Measurements from ENCODE around the gene ZNF611. TPM values are rescaled to one million over a fixed set of nuclear protein-coding genes. Genes with fewer than 3 reads are reported as not detected.

The ZNF611 gene
- polyA plus RNA-seq, 2 of the 4 experiments (the other 2 are of a cell fraction) = 4.1 to 5.6 TPM

- FAIRE-seq (no peak), ATAC-seq (no peak), DNase-seq (ENCODE audit: low read depth in 1 of 2, low spot score in 1 of 2) (no peak)
- Histone ChIP-seq H3K27ac (no peak overlapping the region), H3K9me3 (peaks cover 51% of the 10 kb centered on the region), H3K4me2 (no peak overlapping the region), H3K4me1 (no peaks in the 10 kb centered on the region), H3K4me3 (no peak overlapping the region)
- TF ChIP-seq CHD4 (IDR thresholded peaks at IDR 0.05; ENCODE audit: borderline replicate concordance) = no peak
- no peak for TF ChIP-seq BHLHE40 (IDR thresholded peaks at IDR 0.05; ENCODE audit: low read depth, low read length)
- no peak for TF ChIP-seq EHMT2 (IDR thresholded peaks at IDR 0.05; ENCODE audit: low read depth)
- TF ChIP-seq SMC3 (IDR thresholded peaks at IDR 0.05) = no peak
- 2% methylated on average over 4 of the region's 4 CpGs for WGBS (ENCODE audit: missing lambda C conversion rate)
- ChIA-PET POLR2A (no interaction called here), CTCF (interaction anchor here (0.5 kb wide), 1 partner anchor 374 kb away, joined by 4 read pairs; no protein-coding TSS in a partner anchor)
Measured at GRCh38 chr19:52653161-52653560, 81.7 kb downstream of the ZNF611 start.

Other genes with a start within 250 kb of the ZNF611 start
- gene ZNF808, start 207.4 kb downstream of the ZNF611 start, polyA plus RNA-seq (2011; rRNA removed) = 0.45 TPM in 2 replicates
- 0.04 to 0.26 TPM (median 0.22 TPM) in 3 replicates for gene ZNF808, start 207.4 kb downstream of the ZNF611 start, polyA plus RNA-seq (2017; fragmentation: RNase III; extraction: RNeasy Plus Mini Kit Qiagen cat#74134 plus additional on column Dnase treatment)
- 0.32 and 0.45 TPM in 2 replicates for gene ZNF701, start 164.8 kb downstream of the ZNF611 start, polyA plus RNA-seq (2011; rRNA removed)
- 0.12 to 0.28 TPM (median 0.21 TPM) in 3 replicates for gene ZNF701, start 164.8 kb downstream of the ZNF611 start, polyA plus RNA-seq (2017; fragmentation: RNase III; extraction: RNeasy Plus Mini Kit Qiagen cat#74134 plus additional on column Dnase treatment)
- 0.16 and 0.39 TPM in 2 replicates for gene ZNF83, start 96.7 kb downstream of the ZNF611 start, polyA plus RNA-seq (2011; rRNA removed)
- gene ZNF83, start 96.7 kb downstream of the ZNF611 start, polyA plus RNA-seq (2017; fragmentation: RNase III; extraction: RNeasy Plus Mini Kit Qiagen cat#74134 plus additional on column Dnase treatment) = 0.03 to 0.16 TPM (median 0.09 TPM) in 3 replicates
- 0.48 and 0.61 TPM in 2 replicates for gene ZNF600, start 51.7 kb upstream of the ZNF611 start, polyA plus RNA-seq (2011; rRNA removed)
- gene ZNF600, start 51.7 kb upstream of the ZNF611 start, polyA plus RNA-seq (2017; fragmentation: RNase III; extraction: RNeasy Plus Mini Kit Qiagen cat#74134 plus additional on column Dnase treatment) = 0.07 to 0.47 TPM (median 0.08 TPM) in 3 replicates
- gene ZNF28, start 86.6 kb upstream of the ZNF611 start, polyA plus RNA-seq (2011; rRNA removed) = 2.6 and 4.0 TPM in 2 replicates
- 0.76 to 1.3 TPM (median 1.3 TPM) in 3 replicates for gene ZNF28, start 86.6 kb upstream of the ZNF611 start, polyA plus RNA-seq (2017; fragmentation: RNase III; extraction: RNeasy Plus Mini Kit Qiagen cat#74134 plus additional on column Dnase treatment)
- 1.6 and 1.7 TPM in 2 replicates for gene ZNF468, start 122.6 kb upstream of the ZNF611 start, polyA plus RNA-seq (2011; rRNA removed)
- gene ZNF468, start 122.6 kb upstream of the ZNF611 start, polyA plus RNA-seq (2017; fragmentation: RNase III; extraction: RNeasy Plus Mini Kit Qiagen cat#74134 plus additional on column Dnase treatment) = 0.37 to 0.80 TPM (median 0.73 TPM) in 3 replicates
- gene ZNF320, start 162.6 kb upstream of the ZNF611 start, polyA plus RNA-seq (2011; rRNA removed) = not detected in 2 replicates
- not detected in 3 replicates for gene ZNF320, start 162.6 kb upstream of the ZNF611 start, polyA plus RNA-seq (2017; fragmentation: RNase III; extraction: RNeasy Plus Mini Kit Qiagen cat#74134 plus additional on column Dnase treatment)
- gene ZNF888, start 188.4 kb upstream of the ZNF611 start, polyA plus RNA-seq (2011; rRNA removed) = 0.04 TPM in 1 of 2 replicates, not detected in the other
- gene ZNF888, start 188.4 kb upstream of the ZNF611 start, polyA plus RNA-seq (2017; fragmentation: RNase III; extraction: RNeasy Plus Mini Kit Qiagen cat#74134 plus additional on column Dnase treatment) = not detected in 3 replicates
- gene ZNF816, start 227.8 kb upstream of the ZNF611 start, polyA plus RNA-seq (2011; rRNA removed) = 0.09 and 0.16 TPM in 2 replicates
- 0.05 to 0.22 TPM (median 0.07 TPM) in 3 replicates for gene ZNF816, start 227.8 kb upstream of the ZNF611 start, polyA plus RNA-seq (2017; fragmentation: RNase III; extraction: RNeasy Plus Mini Kit Qiagen cat#74134 plus additional on column Dnase treatment)